ENCODE results near the gene GOLIM4. TPM values are rescaled to one million over a fixed set of nuclear protein-coding genes. Genes with fewer than 3 reads are reported as not detected.

Gene GOLIM4
- total and polyA plus RNA-seq, 4 donors: 20.5 to 48.8 (median 32.9) TPM

DNA sequence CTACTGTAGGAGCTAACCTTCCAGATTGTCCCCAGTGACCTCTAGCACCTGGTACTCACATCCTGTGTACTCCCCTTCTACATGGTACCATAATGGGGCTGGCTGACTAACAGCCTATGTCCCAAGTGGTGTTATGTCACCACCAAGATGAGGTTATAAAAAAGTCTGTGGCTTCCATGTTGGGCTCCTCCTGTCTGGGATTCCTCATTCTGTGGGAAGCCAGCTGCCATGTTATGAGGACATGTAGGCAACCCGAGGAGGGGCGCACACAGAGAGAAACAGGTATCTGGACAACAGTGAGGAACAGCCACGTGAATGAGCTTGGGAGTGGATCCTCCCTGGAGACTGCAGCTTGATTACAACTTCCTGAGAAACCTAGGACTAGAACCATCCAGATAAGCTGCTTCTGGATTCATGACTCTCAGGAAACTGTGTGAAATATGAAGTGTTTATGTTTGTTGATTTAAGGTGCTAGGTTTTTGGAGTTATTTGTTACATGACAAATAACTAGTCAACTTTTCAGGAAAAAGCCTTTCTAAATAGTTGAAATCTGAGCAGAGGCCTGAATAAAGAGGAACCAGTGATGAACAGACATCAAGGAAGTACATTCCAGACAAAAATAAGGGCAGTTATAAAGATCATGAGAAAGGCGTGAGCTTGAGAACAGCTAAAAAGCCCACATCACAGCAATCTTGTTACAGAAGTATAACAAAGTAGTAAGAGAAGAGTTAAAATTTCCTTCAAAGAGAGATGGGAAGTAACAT, 21.7 kb downstream of the GOLIM4 start:
- DNase-seq: no peak
- 90 to 92% methylated on average over 4 of the region's 4 CpGs for WGBS, 2 donors
- no peaks in the 10 kb centered on the region for H3K9me3 ChIP-seq (ENCODE audit: control insufficient read depth, low read length)
- intact Hi-C loops (cut with DNase I): no loop called here
- no peak overlapping the region for H3K27ac ChIP-seq (ENCODE audit: low read depth in 1 of 2, low read length in 2 of 2)
- no peaks in the 10 kb centered on the region for H3K36me3 ChIP-seq (ENCODE audit: control insufficient read depth in 1 of 2, insufficient read depth in 2 of 2, low read length in 1 of 2)
- no peak overlapping the region for H3K4me3 ChIP-seq (ENCODE audit: low read length in 2 of 2)
- no peaks in the 10 kb centered on the region for H3K4me1 ChIP-seq (ENCODE audit: control insufficient read depth in 1 of 2, insufficient read depth in 2 of 2, low read length in 2 of 2)
- ATAC-seq (ENCODE audit: low FRiP score): no peak
- H3K27me3 ChIP-seq (ENCODE audit: control insufficient read depth in 1 of 2, insufficient read depth in 2 of 2, low read length in 1 of 2): no peaks in the 10 kb centered on the region

GRCh38 chr3:168072323-168072650, 23.4 kb downstream of the GOLIM4 start:
- intact Hi-C loops (cut with DNase I): no loop called here
- H3K36me3 ChIP-seq (ENCODE audit: control insufficient read depth in 1 of 2, insufficient read depth in 2 of 2, low read length in 1 of 2): no peaks in the 10 kb centered on the region
- ATAC-seq (ENCODE audit: low FRiP score): no peak

GRCh38 chr3:168071591-168072322, 24.0 kb downstream of the GOLIM4 start:
- H3K27ac ChIP-seq (ENCODE audit: low read depth in 1 of 2, low read length in 2 of 2): no peak overlapping the region
- H3K9me3 ChIP-seq (ENCODE audit: control insufficient read depth, low read length): no peaks in the 10 kb centered on the region
- no peaks in the 10 kb centered on the region for H3K36me3 ChIP-seq (ENCODE audit: control insufficient read depth in 1 of 2, insufficient read depth in 2 of 2, low read length in 1 of 2)
- intact Hi-C loops (cut with DNase I): no loop called here
- ATAC-seq (ENCODE audit: low FRiP score) (no peak), DNase-seq (no peak)
- H3K4me1 ChIP-seq (ENCODE audit: control insufficient read depth in 1 of 2, insufficient read depth in 2 of 2, low read length in 2 of 2): no peaks in the 10 kb centered on the region
- 74 to 82% methylated on average over 8 of the region's 8 CpGs for WGBS, 2 donors
- no peaks in the 10 kb centered on the region for H3K27me3 ChIP-seq (ENCODE audit: control insufficient read depth in 1 of 2, insufficient read depth in 2 of 2, low read length in 1 of 2)
- no peak overlapping the region for H3K4me3 ChIP-seq (ENCODE audit: low read length in 2 of 2)

More at GRCh38 chr3:168072323-168072650, 23.4 kb downstream of the GOLIM4 start:
- DNase-seq: no peak
- Histone ChIP-seq H3K9me3 (ENCODE audit: control insufficient read depth, low read length) (no peaks in the 10 kb centered on the region), H3K4me1 (ENCODE audit: control insufficient read depth in 1 of 2, insufficient read depth in 2 of 2, low read length in 2 of 2) (no peaks in the 10 kb centered on the region), H3K4me3 (ENCODE audit: low read length in 2 of 2) (no peak overlapping the region), H3K27ac (ENCODE audit: low read depth in 1 of 2, low read length in 2 of 2) (no peak overlapping the region), H3K27me3 (ENCODE audit: control insufficient read depth in 1 of 2, insufficient read depth in 2 of 2, low read length in 1 of 2) (no peaks in the 10 kb centered on the region)

- no peak for ATAC-seq (ENCODE audit: low FRiP score)
- Histone ChIP-seq H3K27me3 (ENCODE audit: control insufficient read depth in 1 of 2, insufficient read depth in 2 of 2, low read length in 1 of 2) (no peaks in the 10 kb centered on the region), H3K36me3 (ENCODE audit: control insufficient read depth in 1 of 2, insufficient read depth in 2 of 2, low read length in 1 of 2) (no peaks in the 10 kb centered on the region), H3K4me3 (ENCODE audit: low read length in 2 of 2) (no peak overlapping the region), H3K9me3 (ENCODE audit: control insufficient read depth, low read length) (no peaks in the 10 kb centered on the region), H3K27ac (ENCODE audit: low read depth in 1 of 2, low read length in 2 of 2) (no peak overlapping the region), H3K4me1 (ENCODE audit: control insufficient read depth in 1 of 2, insufficient read depth in 2 of 2, low read length in 2 of 2) (no peaks in the 10 kb centered on the region)
- intact Hi-C loops (cut with DNase I): no loop called here
- 74 to 83% methylated on average over 2 of the region's 2 CpGs for WGBS, 2 donors
- DNase-seq: no peak
These were observed 24.8 kb downstream of the GOLIM4 start for GRCh38 chr3:168070919-168071318.

DNA sequence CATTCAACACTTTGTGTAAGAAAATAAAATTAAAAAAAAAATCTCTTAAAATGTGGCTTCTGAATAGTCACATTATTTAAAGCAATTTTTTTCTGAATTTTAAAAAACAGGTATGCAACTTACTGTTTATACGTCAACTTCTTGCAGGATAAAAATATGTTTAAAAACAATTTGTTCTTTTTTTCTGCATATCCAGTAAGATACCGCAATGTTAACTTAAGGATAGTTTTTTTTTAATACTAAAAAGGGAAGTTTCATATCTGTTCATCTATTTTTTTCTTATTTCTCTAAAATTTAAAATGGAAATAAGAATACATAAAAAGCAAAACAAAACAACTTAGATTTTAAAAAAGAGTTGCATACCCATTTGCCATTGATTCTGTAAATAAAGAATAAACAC, 27.4 kb downstream of the GOLIM4 start:
- intact Hi-C loops (cut with DNase I): no loop called here
- no peak overlapping the region for H3K27ac ChIP-seq (ENCODE audit: low read depth in 1 of 2, low read length in 2 of 2)
- no peak overlapping the region for H3K4me3 ChIP-seq (ENCODE audit: low read length in 2 of 2)
- 93 to 97% methylated on average over 2 of the region's 2 CpGs for WGBS, 2 donors
- DNase-seq (no peak), ATAC-seq (ENCODE audit: low FRiP score) (no peak)
- no peaks in the 10 kb centered on the region for H3K4me1 ChIP-seq (ENCODE audit: control insufficient read depth in 1 of 2, insufficient read depth in 2 of 2, low read length in 2 of 2)
- H3K27me3 ChIP-seq (ENCODE audit: control insufficient read depth in 1 of 2, insufficient read depth in 2 of 2, low read length in 1 of 2): no peaks in the 10 kb centered on the region
- no peaks in the 10 kb centered on the region for H3K9me3 ChIP-seq (ENCODE audit: control insufficient read depth, low read length)
- H3K36me3 ChIP-seq (ENCODE audit: control insufficient read depth in 1 of 2, insufficient read depth in 2 of 2, low read length in 1 of 2): no peaks in the 10 kb centered on the region

GRCh38 chr3:168066882-168067281, 28.8 kb downstream of the GOLIM4 start:
- H3K4me3 ChIP-seq (ENCODE audit: low read length in 2 of 2): no peak overlapping the region
- intact Hi-C loops (cut with DNase I): no loop called here
- no peak overlapping the region for H3K27ac ChIP-seq (ENCODE audit: low read depth in 1 of 2, low read length in 2 of 2)
- no peaks in the 10 kb centered on the region for H3K9me3 ChIP-seq (ENCODE audit: control insufficient read depth, low read length)
- no peaks in the 10 kb centered on the region for H3K27me3 ChIP-seq (ENCODE audit: control insufficient read depth in 1 of 2, insufficient read depth in 2 of 2, low read length in 1 of 2)
- DNase-seq (no peak), ATAC-seq (ENCODE audit: low FRiP score) (no peak)
- H3K4me1 ChIP-seq (ENCODE audit: control insufficient read depth in 1 of 2, insufficient read depth in 2 of 2, low read length in 2 of 2): peaks cover 0 to 1% of the 10 kb centered on the region in 2 donors
- H3K36me3 ChIP-seq (ENCODE audit: control insufficient read depth in 1 of 2, insufficient read depth in 2 of 2, low read length in 1 of 2): no peaks in the 10 kb centered on the region

- Histone ChIP-seq H3K4me3 (ENCODE audit: low read length in 2 of 2) (no peak overlapping the region), H3K27ac (ENCODE audit: low read depth in 1 of 2, low read length in 2 of 2) (no peak overlapping the region), H3K27me3 (ENCODE audit: control insufficient read depth in 1 of 2, insufficient read depth in 2 of 2, low read length in 1 of 2) (no peaks in the 10 kb centered on the region), H3K36me3 (ENCODE audit: control insufficient read depth in 1 of 2, insufficient read depth in 2 of 2, low read length in 1 of 2) (no peaks in the 10 kb centered on the region), H3K9me3 (ENCODE audit: control insufficient read depth, low read length) (no peaks in the 10 kb centered on the region), H3K4me1 (ENCODE audit: control insufficient read depth in 1 of 2, insufficient read depth in 2 of 2, low read length in 2 of 2) (peaks cover 0 to 1% of the 10 kb centered on the region in 2 donors)
- DNase-seq: no peak
- ATAC-seq (ENCODE audit: low FRiP score): no peak
- intact Hi-C loops (cut with DNase I): no loop called here
These were observed 30.2 kb downstream of the GOLIM4 start for GRCh38 chr3:168065569-168065968.

GRCh38 chr3:168063122-168063521, 32.6 kb downstream of the GOLIM4 start:
- ATAC-seq (ENCODE audit: low FRiP score) (no peak), DNase-seq (no peak)
- H3K9me3 ChIP-seq (ENCODE audit: control insufficient read depth, low read length): no peaks in the 10 kb centered on the region
- no peaks in the 10 kb centered on the region for H3K27me3 ChIP-seq (ENCODE audit: control insufficient read depth in 1 of 2, insufficient read depth in 2 of 2, low read length in 1 of 2)
- no peak overlapping the region for H3K27ac ChIP-seq (ENCODE audit: low read depth in 1 of 2, low read length in 2 of 2)
- H3K4me1 ChIP-seq (ENCODE audit: control insufficient read depth in 1 of 2, insufficient read depth in 2 of 2, low read length in 2 of 2): peaks cover 0 to 1% of the 10 kb centered on the region in 2 donors
- intact Hi-C loops (cut with DNase I): no loop called here
- no peak overlapping the region for H3K4me3 ChIP-seq (ENCODE audit: low read length in 2 of 2)
- H3K36me3 ChIP-seq (ENCODE audit: control insufficient read depth in 1 of 2, insufficient read depth in 2 of 2, low read length in 1 of 2): no peaks in the 10 kb centered on the region

DNA sequence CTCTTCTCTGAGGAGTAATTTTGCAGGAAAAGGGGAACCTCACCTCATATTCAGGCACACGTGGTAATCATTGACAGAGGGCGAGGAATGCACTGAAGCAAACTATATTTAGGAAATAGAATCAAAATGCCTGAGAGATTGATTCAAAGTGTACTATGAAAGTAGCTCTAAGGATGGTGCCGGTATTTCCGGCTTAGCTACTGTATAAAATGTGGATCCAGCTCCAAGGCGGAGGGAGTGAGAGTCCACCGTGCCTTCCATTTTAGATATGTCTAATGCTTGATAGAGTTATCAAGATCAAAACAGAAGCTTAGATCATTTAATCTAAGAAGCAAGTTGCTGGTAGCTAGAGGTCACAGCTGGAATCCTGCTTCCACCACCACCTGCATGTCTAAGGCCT, 33.0 kb downstream of the GOLIM4 start:
- H3K4me3 ChIP-seq (ENCODE audit: low read length in 2 of 2): no peak overlapping the region
- H3K9me3 ChIP-seq (ENCODE audit: control insufficient read depth, low read length): no peaks in the 10 kb centered on the region
- DNase-seq: no peak
- intact Hi-C loops (cut with DNase I): no loop called here
- no peak for ATAC-seq (ENCODE audit: low FRiP score)
- H3K27me3 ChIP-seq (ENCODE audit: control insufficient read depth in 1 of 2, insufficient read depth in 2 of 2, low read length in 1 of 2): no peaks in the 10 kb centered on the region
- H3K4me1 ChIP-seq (ENCODE audit: control insufficient read depth in 1 of 2, insufficient read depth in 2 of 2, low read length in 2 of 2): peaks cover 0 to 1% of the 10 kb centered on the region in 2 donors
- H3K27ac ChIP-seq (ENCODE audit: low read depth in 1 of 2, low read length in 2 of 2): no peak overlapping the region
- 87% methylated on average over 6 of the region's 6 CpGs for WGBS, 2 donors
- no peaks in the 10 kb centered on the region for H3K36me3 ChIP-seq (ENCODE audit: control insufficient read depth in 1 of 2, insufficient read depth in 2 of 2, low read length in 1 of 2)
